Right renal cortex interstitium (tissue), 3 donors: ENCODE measurements around the gene CSF1. TPM values are rescaled to one million over a fixed set of nuclear protein-coding genes. Genes with fewer than 3 reads are reported as not detected.
A peak's percentile ranks its signal among the peaks of the same experiment; 100 is the strongest.
"Not testable (repeated sequence)": the region's sequence is repeated elsewhere in the genome, so short reads cannot be mapped to it uniquely, and the experiment has no call there.

Source experiments
- DNase-seq, 3 donors: peaks; one replicate each; pipeline ENCODE4 v3.0.0-alpha.2; 2013; ENCODE audit warnings: low read depth in 3 of 3, low spot score in 2 of 3
- polyA plus RNA-seq, 3 donors: library from polyadenylated mRNA; unstranded; fragments of 120-200 nt; gene quantifications; one replicate each; pipeline ENCODE4 v1.2.1, GENCODE V29; 2013; ENCODE audit not compliant: insufficient read length in 3 of 3

The CSF1 gene
- 1 to 10 TPM; 6.8 to 8.1 (median 7.9) TPM for polyA plus RNA-seq

DNA sequence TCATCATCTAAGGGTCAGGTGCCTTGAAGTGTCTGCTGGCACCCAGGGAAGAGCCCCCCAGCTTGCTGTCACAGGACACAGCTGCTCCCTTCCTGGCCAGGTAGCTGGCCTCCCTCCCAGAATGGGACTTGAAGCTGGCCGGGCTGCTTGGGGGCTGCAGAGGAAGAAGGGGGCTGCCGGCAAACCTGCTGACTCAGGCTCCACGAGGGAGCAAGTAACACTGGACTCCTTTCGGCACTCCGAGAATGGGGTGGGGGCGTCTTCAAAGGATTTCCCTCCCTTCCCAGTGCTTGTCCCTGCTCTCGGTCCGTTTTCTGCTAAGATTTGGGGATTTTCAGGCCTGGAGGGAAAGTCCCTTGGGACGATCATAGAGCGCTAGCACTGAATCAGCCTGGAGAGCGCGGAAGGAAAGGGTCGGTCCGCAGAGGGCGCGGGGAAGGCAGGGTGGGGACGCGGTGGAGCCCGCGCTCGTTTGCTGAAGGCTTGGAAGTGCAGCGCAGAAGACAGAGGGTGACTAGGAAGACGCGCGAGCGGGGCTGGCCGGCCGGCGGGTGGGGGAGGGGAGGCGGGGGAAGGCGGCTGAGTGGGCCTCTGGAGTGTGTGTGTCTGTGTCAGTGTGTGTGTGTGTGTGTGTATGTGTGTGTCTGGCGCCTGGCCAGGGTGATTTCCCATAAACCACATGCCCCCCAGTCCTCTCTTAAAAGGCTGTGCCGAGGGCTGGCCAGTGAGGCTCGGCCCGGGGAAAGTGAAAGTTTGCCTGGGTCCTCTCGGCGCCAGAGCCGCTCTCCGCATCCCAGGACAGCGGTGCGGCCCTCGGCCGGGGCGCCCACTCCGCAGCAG, at the start of gene CSF1:
CSF1 (plus strand) TSS at position 727 of the 840 bp plus-strand sequence. CDS start 175 bp downstream, outside the sequence.
- peak; percentile 57 to 74 (median 69) for DNase-seq

DNA sequence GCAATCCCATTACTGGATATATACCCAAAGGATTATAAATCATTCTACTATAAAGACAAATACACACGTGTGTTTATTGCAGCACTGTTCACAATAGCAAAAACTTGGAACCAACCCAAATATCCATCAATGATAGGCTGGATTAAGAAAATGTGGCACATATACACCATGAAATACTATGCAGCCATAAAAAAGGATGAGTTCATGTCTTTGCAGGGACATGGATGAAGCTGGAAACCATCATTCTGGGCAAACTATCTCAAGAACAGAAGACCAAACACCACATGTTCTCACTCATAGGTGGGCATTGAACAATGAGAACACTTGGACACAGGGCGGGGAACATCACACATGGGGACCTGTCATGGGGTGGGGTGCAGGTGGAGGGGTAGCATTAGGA, 49.0 kb upstream of the CSF1 start:
- not testable (repeated sequence) for DNase-seq

- no peak for DNase-seq
Measured at GRCh38 chr1:109863667-109864046, 47.0 kb upstream of the CSF1 start.

DNA sequence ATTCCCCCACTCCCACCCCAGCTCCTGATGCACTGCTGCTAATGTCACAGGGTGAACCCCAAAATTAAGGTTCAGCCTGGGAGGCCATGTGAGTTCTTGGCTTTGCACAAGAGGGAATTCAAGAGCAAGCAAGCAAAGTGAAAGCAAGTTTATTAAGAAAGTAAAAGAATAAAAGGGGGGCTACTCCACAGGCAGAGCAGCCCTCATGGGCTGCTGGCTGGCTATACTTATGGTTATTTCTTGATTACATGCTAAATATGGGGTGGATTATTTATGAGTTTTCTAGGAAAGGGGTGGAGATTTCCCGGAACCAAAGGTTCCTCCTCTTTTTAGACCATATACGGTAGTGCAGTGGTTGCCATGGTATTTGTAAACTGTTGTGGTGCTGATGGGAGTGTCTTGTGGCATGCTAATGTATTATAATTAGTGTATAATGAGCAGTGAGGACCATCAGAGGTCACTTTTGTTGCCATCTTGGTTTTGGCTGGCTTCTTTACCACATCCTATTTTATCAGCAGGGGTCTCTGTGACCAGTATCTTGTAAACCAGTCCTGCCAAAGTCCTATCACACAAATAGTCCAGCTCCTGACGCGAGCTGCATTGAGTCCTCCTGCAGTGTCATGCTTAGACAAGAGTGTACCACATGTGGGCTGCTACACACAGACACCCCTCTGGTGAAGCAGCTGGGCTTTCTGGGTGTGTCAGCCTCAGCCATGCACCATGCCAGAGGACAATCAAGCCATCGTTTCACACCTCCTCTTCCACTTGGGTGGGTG, 46.4 kb upstream of the CSF1 start:
- peak in 1 of 3 donors; percentile 39 for DNase-seq

DNA sequence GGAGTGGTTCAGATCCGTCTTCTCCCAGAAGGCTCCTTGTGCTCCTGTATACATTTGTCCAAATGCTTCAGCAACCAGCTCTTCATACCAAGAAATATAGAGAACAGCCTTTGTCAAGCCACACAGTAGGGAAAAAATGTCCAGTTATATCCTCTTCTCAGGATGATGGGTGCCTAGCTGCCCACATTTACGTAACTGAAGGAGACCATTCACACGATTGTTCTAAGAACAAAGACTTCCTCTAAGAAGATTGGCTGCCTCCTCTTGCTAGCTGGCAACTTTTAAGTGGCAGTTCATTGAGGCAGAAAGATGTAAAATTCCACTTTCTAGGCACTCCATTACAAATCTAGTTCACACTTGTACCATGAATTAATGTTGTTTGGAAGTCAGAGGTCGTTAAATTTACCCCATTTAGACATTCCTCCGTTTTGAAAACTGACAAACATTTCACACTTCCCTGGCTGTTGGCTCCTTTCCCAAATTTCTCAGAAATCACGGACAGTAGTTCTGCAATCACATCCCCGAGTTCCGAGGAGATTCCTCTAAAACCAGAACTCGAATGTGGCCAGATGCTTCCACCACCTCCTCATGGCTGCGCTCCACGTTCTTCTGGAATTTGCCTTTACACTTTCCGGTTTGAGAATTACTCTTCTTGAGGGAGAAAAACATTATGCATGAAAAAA, 45.6 kb upstream of the CSF1 start:
- DNase-seq = no peak

DNA sequence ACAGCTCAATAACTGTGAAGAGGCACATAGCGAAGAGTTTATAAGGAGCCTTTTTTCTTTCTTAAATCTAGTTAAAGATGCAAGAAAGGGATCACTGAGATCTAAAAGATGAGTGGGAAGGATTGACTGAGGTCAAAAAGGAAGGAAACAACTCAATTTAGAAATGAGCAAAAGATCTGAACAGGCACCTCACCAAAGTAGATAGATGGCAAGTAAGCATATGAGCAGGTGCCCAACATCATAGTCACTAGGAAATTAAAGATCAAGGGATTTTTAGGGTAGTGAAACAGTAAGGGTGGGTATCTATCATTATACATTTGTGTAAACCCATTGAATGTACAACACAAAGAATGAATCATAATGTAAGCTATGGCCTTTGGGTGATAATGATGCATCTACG, 44.6 kb upstream of the CSF1 start:
- DNase-seq = no peak

- no peak for DNase-seq
Measured at GRCh38 chr1:109873278-109874175, 37.1 kb upstream of the CSF1 start.

DNA sequence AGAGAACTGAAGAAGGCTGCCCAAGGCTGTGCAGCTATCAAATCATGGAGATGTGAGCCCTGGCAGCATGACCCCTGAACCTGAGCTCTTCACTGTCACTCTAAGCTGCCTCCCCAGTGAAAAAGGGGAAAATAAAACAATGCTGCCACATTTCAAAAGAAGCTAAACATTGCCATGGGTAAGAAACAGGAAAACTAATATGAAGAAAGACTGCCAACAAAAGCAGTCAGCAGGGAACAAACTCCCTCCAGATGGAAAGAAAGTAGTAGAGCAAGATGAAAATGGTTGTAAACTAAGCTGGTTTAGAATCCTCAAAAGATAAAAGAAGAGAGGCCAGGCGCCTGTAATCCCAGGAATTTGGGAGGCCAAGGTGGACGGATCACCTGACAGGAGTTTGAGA, 36.2 kb upstream of the CSF1 start:
- no peak for DNase-seq

- DNase-seq = no peak
Measured at GRCh38 chr1:109875874-109876273, 34.8 kb upstream of the CSF1 start.

GRCh38 chr1:109876617-109877316, 33.9 kb upstream of the CSF1 start:
- no peak for DNase-seq

- peak in 1 of 3 donors; percentile 55 for DNase-seq
Measured at GRCh38 chr1:109877317-109877771, 33.3 kb upstream of the CSF1 start.

- no peak for DNase-seq
Measured at GRCh38 chr1:109877776-109878175, 32.9 kb upstream of the CSF1 start.

- no peak for DNase-seq
Measured at GRCh38 chr1:109878531-109879104, 32.0 kb upstream of the CSF1 start.

- DNase-seq = not testable (repeated sequence)
Measured at GRCh38 chr1:109879371-109879770, 31.3 kb upstream of the CSF1 start.

GRCh38 chr1:109879881-109880525, 30.6 kb upstream of the CSF1 start:
- no peak for DNase-seq

DNA sequence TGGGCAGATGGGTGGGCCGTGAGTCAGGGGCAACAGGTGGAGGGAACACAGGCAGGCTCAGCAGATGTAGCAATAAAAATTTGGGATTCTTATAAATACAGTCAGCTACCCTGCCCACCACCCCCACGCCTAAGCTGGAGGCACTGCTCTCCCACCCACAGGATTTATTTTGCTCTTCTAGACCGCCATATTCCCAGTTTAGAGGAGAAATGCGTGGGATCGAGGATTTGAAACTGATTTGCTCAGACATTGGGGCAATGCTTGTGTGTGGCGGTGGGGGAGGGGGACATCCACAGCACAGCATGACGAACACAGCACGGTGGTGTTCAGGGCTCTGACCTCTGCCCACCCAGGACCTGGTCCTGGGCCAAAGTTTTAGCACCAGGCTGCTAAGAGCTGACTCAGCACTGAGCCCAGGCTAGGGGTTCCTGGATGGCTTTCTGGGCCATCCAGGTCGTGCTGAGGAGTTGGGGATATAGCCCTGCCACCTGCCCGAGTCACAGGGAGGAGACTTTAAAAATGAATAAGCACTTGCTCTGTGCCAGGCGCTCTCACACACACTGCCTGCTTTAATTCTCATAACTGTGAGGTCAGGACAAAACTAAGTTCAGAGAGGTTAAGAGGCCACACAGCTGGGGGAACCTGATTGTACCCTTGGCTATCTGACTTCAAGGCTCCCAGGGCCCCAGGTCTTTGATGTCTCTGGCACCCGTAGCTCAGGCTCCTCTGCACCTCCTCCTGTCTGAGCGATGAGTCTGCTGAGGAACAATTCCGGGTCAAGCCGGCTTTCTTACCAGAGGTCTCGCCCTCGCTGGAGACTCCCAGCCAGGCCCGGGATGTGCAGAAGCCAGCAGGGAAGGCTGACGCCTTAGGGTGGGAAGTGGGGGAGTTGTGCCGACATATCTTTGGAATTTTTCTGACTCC, 29.4 kb upstream of the CSF1 start:
- DNase-seq = no peak

DNA sequence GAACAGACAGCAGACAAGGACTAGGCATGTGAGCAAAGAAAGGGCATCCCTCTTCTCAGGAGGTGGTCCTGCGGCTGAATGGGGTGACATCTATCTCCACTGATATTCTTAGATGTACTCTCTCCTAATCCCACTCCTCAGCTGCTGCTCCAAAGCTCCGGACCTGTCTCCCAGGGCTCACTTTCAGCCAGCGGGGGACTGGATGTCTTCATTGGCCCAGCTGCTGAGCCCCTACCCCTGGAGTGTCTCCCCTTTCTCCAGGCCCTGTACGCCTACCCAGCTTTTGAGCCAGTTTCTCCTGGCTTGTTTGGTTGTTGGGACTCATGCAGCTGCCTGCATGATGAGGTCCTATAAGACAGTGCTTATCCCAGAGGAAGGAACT, 28.8 kb upstream of the CSF1 start:
- no peak for DNase-seq
